Heart left ventricle (tissue), 16 donors: ENCODE results near the gene NUAK2. TPM values are rescaled to one million over a fixed set of nuclear protein-coding genes. Genes with fewer than 3 reads are reported as not detected.

Source experiments
- ATAC-seq, 4 donors: fragments of 200-7000 bp; cut with Tn5 transposase; one replicate each; pipeline ENCODE4 v1.9.1; 2020 to 2022; ENCODE audit warnings: moderate library complexity in 4 of 4, mild to moderate bottlenecking in 3 of 4, moderate number of reproducible peaks in 1 of 4
- DNase-seq, 5 donors: peaks; one replicate each; pipeline ENCODE4 v3.0.0-alpha.2; 2020
- H3K27ac ChIP-seq, 12 donors: fragments of 200-600 bp; sonication (generic) in 4 of 12; one replicate each; pipeline versions ENCODE4 v1.5.0 to v1.8.0; 2016 to 2022; ENCODE audit warnings: mild to moderate bottlenecking in 2 of 12
- H3K27me3 ChIP-seq, 9 donors: fragments of 200-600 bp; sonication (generic) in 2 of 9; one replicate each; pipeline versions ENCODE4 v1.5.1 to v1.8.0; 2016 to 2022; ENCODE audit warnings: mild to moderate bottlenecking in 3 of 9
- H3K36me3 ChIP-seq, 9 donors: fragments of 200-600 bp; sonication (generic) in 2 of 9; one replicate each; pipeline versions ENCODE4 v1.5.0 to v1.8.0; 2018 to 2022; ENCODE audit warnings: mild to moderate bottlenecking in 2 of 9
- H3K4me1 ChIP-seq, 12 donors: fragments of 200-600 bp; sonication (generic) in 4 of 12; one replicate each; pipeline versions ENCODE4 v1.5.0 to v1.8.0; 2016 to 2022; ENCODE audit warnings: mild to moderate bottlenecking in 3 of 12
- H3K4me3 ChIP-seq, 12 donors: fragments of 200-600 bp; sonication (generic) in 4 of 12; one replicate each; pipeline versions ENCODE4 v1.5.0 to v1.8.0; 2017 to 2022; ENCODE audit warnings: mild to moderate bottlenecking in 9 of 12, moderate library complexity in 4 of 12
- H3K9me3 ChIP-seq, 12 donors: fragments of 200-600 bp; sonication (generic) in 4 of 12; one replicate each; pipeline versions ENCODE4 v1.5.0 to v1.8.0; 2016 to 2022; ENCODE audit warnings: mild to moderate bottlenecking in 1 of 12
- POLR2A ChIP-seq, 2 donors: fragments of 450-650 bp; IDR thresholded peaks; one replicate each; pipeline ENCODE4 v1.6.1; 2017; ENCODE audit warnings: antibody characterized with exemption in 2 of 2, mild to moderate bottlenecking in 2 of 2, moderate library complexity in 2 of 2
- WGBS, 4 donors: extraction: QIAGEN DNeasy Blood & Tissue Kit in 2 of 4; methylation state at CpG; one replicate each; pipeline versions ENCODE4 v1.1.5 to v1.1.7; 2013 to 2018; 5-methylcytosine and 5-hydroxymethylcytosine counted together
- intact Hi-C, 10 donors: fragments of 100-400 bp; cut with DNase I; formaldehyde crosslinking; loops; one replicate each; pipeline versions ENCODE4 v1.11.1 to v1.14.2; 2022
- polyA plus RNA-seq, 2 donors: library from polyadenylated mRNA; stranded (reverse); fragments of 200-250 nt; gene quantifications; one replicate each; pipeline ENCODE4 v1.2.3, GENCODE V29; 2013
- total RNA-seq, 9 donors: library from RNA; depleted of rRNA in 2 of 9; stranded (reverse); fragments of >200 nt in 2 of 9; fragmentation: NEBNext Ultra II Directional in 3 of 9; extraction: Animal tissue kit (Norgen Biotek cat#: 25700) in 3 of 9; gene quantifications; one replicate each; pipeline versions ENCODE4 v1.1.0 to v1.2.4, GENCODE V29; 2016 to 2023
- TF ChIP-seq, protein P1 (sequence below), 12 donors: fragments of 200-600 bp; sonication (generic) in 4 of 12; IDR thresholded peaks; one replicate each; pipeline versions ENCODE4 v1.5.0 to v1.8.0; 2018 to 2022; ENCODE audit warnings: antibody characterized with exemption in 12 of 12, mild to moderate bottlenecking in 5 of 12
- donor health status: ischemic (EF 13 %, LVEDD 7.1; RV severe dilation, severe dysfunction).
- donor health status: healthy with polysubstance abuse.
- donor health status: DM: no; HTN: yes; CAD: no.
- donor health status: DM: no; HTN: no; CAD: no.
- donor health status: ischemic (EF 25% LVEDD 6.9; RV normal size, moderate dysfunction).
- donor health status: ischemic (EF 25% LVEDD 5.7; RV mildly dilated, moderate dysfunction).
- donor health status: healthy.
- donor health status: DM: yes; HTN: yes; CAD: no.
- donor health status: ischemic (EF 35%, LVEDD 5.7; RV mildly dilated, moderate dysfunction).
- donor health status: nonischemic (EF 11% LVEDD 7.7; RV severe dilation, severe dysfunction).
- donor health status: DM: yes; HTN: yes; CAD: no.
- donor health status: PGD.
- donor health status: ischemic (EF 29% LVEDD 5.4; RV normal size, mild dysfunction).
- donor health status: nonischemic (EF 23%, LVEDD 6.1; RV moderate dilation, normal function).

The NUAK2 gene
- total and polyA plus RNA-seq, 11 donors = 0.25 to 2.6 (median 0.66) TPM

DNA sequence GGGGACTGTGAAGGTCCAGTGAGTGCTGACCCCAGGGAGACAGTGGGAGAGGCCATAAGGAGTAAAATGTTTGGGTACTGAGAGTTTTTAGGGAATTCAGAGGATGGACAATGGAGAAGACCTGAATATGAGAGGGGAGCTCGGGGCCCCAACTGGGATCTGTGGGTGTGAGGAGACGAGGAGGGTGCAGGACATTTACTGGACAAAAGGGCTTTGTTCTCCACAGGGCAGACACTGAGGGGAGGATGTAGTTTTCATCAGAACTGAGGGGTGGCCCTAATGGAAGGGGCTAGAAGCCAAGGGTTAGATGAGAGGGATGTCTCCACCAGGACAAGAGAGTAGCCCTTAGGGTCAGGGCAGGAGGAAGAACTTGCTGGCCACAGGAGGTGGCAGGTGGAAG lies 63.8 kb downstream of the NUAK2 start:
- 75 to 85% (median 83%) methylated on average over 2 of the region's 2 CpGs for WGBS, 4 donors
- Histone ChIP-seq H3K27ac (no peak overlapping the region), H3K9me3 (no peaks in the 10 kb centered on the region), H3K27me3 (no peaks in the 10 kb centered on the region), H3K4me1 (peaks cover 2 to 64% (median 46%) of the 10 kb centered on the region in 12 donors), H3K36me3 (no peaks in the 10 kb centered on the region), H3K4me3 (no peak overlapping the region)
- intact Hi-C loops = loop anchor here (2.0 to 10.0 kb wide), 10 partner anchors 29 to 450 kb away; partner anchors contain the start of gene RBBP5 (in 4 of the 10)
- ATAC-seq (no peak), DNase-seq (peak in 1 of 5 donors; percentile 4)
- no peak for TF ChIP-seq POLR2A (IDR thresholded peaks at IDR 0.05)
- TF ChIP-seq, protein P1, sequence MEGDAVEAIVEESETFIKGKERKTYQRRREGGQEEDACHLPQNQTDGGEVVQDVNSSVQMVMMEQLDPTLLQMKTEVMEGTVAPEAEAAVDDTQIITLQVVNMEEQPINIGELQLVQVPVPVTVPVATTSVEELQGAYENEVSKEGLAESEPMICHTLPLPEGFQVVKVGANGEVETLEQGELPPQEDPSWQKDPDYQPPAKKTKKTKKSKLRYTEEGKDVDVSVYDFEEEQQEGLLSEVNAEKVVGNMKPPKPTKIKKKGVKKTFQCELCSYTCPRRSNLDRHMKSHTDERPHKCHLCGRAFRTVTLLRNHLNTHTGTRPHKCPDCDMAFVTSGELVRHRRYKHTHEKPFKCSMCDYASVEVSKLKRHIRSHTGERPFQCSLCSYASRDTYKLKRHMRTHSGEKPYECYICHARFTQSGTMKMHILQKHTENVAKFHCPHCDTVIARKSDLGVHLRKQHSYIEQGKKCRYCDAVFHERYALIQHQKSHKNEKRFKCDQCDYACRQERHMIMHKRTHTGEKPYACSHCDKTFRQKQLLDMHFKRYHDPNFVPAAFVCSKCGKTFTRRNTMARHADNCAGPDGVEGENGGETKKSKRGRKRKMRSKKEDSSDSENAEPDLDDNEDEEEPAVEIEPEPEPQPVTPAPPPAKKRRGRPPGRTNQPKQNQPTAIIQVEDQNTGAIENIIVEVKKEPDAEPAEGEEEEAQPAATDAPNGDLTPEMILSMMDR (IDR thresholded peaks at IDR 0.05) = no peak

DNA sequence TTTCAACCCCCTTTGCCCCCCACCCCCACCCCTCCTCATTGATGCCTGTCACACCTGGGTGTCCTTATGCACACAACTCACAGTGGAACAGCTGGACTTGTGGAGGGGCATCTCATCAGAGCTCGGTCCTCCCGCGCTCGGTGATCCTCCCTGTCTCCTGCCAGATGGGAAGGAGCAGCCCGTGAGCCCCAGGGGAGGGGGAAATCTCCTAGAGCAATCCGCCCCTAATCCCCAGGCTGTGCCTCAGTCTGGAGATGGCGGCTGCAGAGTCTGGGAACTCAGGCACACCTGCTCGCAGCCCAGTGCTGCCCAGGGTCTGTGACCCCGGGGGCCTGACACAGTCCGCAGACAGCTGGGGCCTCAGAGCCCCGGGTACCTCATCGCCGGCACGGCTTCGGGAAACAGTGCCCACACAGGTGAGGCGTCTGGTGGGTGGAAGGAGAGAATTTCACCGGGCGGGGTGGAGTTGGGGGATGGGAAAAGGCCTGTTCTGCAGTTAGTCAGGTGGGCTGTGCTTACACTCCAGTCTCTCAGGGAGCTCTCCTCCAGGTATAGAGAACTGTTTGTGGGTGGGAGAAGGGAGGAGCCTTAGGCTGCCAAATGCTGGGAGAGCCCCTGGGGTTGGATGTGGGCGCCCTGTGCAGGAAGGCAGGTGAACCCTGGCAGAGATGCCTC lies 64.5 kb downstream of the NUAK2 start:
- ATAC-seq = no peak

DNA sequence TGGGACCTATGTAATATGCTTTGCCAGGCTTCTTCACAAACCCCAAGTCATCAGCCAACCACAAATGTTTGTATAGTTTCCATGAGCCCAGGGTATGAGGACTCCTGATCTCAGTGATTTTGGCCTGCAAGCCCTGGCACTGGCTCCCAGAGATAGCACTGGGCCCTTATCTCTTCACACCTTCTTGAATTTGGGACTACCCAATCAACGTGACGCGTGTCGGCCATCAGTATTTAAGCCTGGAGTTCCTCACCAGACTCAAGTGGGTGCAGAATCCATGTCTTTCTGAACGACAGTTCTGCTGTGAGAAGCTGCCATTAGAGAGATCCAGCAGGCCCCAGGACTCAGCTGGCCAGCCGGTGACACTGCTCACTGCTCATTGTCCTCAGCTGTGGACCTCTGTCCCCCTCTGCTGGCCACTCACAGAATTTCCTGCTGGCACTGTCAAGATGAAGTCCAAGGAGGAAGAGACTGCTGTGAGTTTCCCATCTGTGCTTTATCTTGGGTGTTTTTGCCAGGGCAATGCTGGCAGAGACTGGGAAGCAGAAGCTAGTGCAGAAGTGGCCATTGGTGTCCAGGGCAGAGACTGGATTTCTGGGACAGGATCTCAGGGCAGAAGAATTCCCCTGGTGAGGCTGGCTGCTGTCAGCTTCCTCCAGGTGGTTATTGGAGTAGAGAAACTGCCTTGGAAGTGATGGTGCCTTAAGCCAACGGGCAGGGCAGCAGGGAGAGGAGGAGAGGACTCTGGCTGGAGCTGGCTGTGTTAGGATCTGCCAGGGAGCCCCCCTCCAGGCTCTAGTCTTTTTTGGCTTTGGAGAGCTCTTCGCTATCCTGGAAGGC lies 65.4 kb downstream of the NUAK2 start:
- peak; percentile 88 to 92 (median 91) for DNase-seq
- Histone ChIP-seq H3K4me1 (peaks cover 2 to 54% (median 35%) of the 10 kb centered on the region in 12 donors), H3K4me3 (no peak overlapping the region), H3K27me3 (no peaks in the 10 kb centered on the region), H3K27ac (peak overlapping the region in 6 of 12 donors; percentile 6 to 43 (median 35)), H3K9me3 (no peaks in the 10 kb centered on the region), H3K36me3 (no peaks in the 10 kb centered on the region)
- TF ChIP-seq POLR2A (IDR thresholded peaks at IDR 0.05) = no peak
- TF ChIP-seq, protein P1 (IDR thresholded peaks at IDR 0.05) = peak; percentile 92 to 99 (median 96)
- peak; percentile 91 to 93 (median 92) for ATAC-seq
- WGBS, 4 donors = 11 to 28% (median 26%) methylated on average over 8 of the region's 8 CpGs
- intact Hi-C loops = loop anchor here (1.0 to 10.0 kb wide), 13 partner anchors 27 to 449 kb away; partner anchors contain the start of gene RBBP5 (in 4 of the 10)

More for the DNA sequence above, 64.5 kb downstream of the NUAK2 start:
- peaks cover 2 to 62% (median 40%) of the 10 kb centered on the region in 12 donors for H3K4me1 ChIP-seq
- no peaks in the 10 kb centered on the region for H3K9me3 ChIP-seq
- intact Hi-C loops = loop anchor here (1.0 to 10.0 kb wide), 13 partner anchors 28 to 450 kb away; partner anchors contain the start of gene RBBP5 (in 4 of the 10)
- DNase-seq = no peak
- WGBS, 4 donors = 90 to 96% (median 93%) methylated on average over 16 to 19 of the region's 19 CpGs
- no peaks in the 10 kb centered on the region for H3K36me3 ChIP-seq
- no peaks in the 10 kb centered on the region for H3K27me3 ChIP-seq
- H3K4me3 ChIP-seq = no peak overlapping the region
- no peak for TF ChIP-seq POLR2A (IDR thresholded peaks at IDR 0.05)
- TF ChIP-seq, protein P1 (IDR thresholded peaks at IDR 0.05) = no peak
- H3K27ac ChIP-seq = no peak overlapping the region

Other genes starting within 250 kb of the NUAK2 start
- 1 to 10 TPM; 1.3 to 3.8 (median 2.3) TPM for gene TMEM81, start 237.3 kb downstream of the NUAK2 start, total RNA-seq
- 1 to 10 TPM; 3.0 to 3.3 TPM for gene TMEM81, start 237.3 kb downstream of the NUAK2 start, polyA plus RNA-seq
- 10 to 100 TPM in 5 of 9 donors, 1 to 10 TPM in 4; 8.4 to 12.1 (median 10.1) TPM for gene RBBP5, start 199.8 kb downstream of the NUAK2 start, total RNA-seq
- gene RBBP5, start 199.8 kb downstream of the NUAK2 start, polyA plus RNA-seq = 1 to 10 TPM; 3.8 to 8.2 TPM
- gene DSTYK, start 110.0 kb downstream of the NUAK2 start, total RNA-seq = 10 to 100 TPM in 1 of 9 donors, 1 to 10 TPM in 8; 5.2 to 10.1 (median 8.0) TPM
- gene DSTYK, start 110.0 kb downstream of the NUAK2 start, polyA plus RNA-seq = 1 to 10 TPM; 3.2 to 5.3 TPM
- gene TMCC2, start 93.8 kb downstream of the NUAK2 start, total RNA-seq = 1 to 10 TPM in 8 of 9 donors, under 1 TPM in 1; 0.97 to 5.1 (median 2.1) TPM
- gene TMCC2, start 93.8 kb downstream of the NUAK2 start, polyA plus RNA-seq = 1 to 10 TPM; 1.4 to 2.0 TPM
- gene KLHDC8A, start 35.2 kb upstream of the NUAK2 start, total RNA-seq = under 1 TPM in 2 of 9 donors, not detected in 7; 0.14 to 0.18 TPM
- gene KLHDC8A, start 35.2 kb upstream of the NUAK2 start, polyA plus RNA-seq = under 1 TPM in 1 of 2 donors, not detected in 1; 0.30 TPM
- gene LEMD1, start 100.3 kb upstream of the NUAK2 start, total RNA-seq = 1 to 10 TPM in 1 of 9 donors, not detected in 8; 2.5 TPM
- gene LEMD1, start 100.3 kb upstream of the NUAK2 start, polyA plus RNA-seq = not detected
- under 1 TPM in 1 of 9 donors, not detected in 8; 0.27 TPM for gene BLACAT1, start 134.3 kb upstream of the NUAK2 start, total RNA-seq
- gene BLACAT1, start 134.3 kb upstream of the NUAK2 start, polyA plus RNA-seq = not detected
- gene CDK18, start 182.9 kb upstream of the NUAK2 start, total RNA-seq = 100 to 1,000 TPM; 106 to 198 (median 141) TPM
- 100 to 1,000 TPM in 1 of 2 donors, 10 to 100 TPM in 1; 62.5 to 147 TPM for gene CDK18, start 182.9 kb upstream of the NUAK2 start, polyA plus RNA-seq